OCI-LY1 (cell line): ENCODE measurements around the gene EML4.

Source experiments
- H2AFZ ChIP-seq: fragments of 200-600 bp; sonication (generic), shearing (Covaris generic); 2 replicates; pipeline ENCODE4 v1.6.0; 2014; ENCODE audit warnings: antibody characterized with exemption, mild to moderate bottlenecking, low read length
- H3F3A ChIP-seq: fragments of 200-600 bp; sonication (generic), shearing (Covaris generic); 2 replicates; pipeline ENCODE4 v1.6.0; 2014; ENCODE audit warnings: mild to moderate bottlenecking, antibody characterized with exemption, low read length, moderate library complexity; ENCODE audit not compliant: insufficient read depth
- H3K27ac ChIP-seq: fragments of 200-600 bp; sonication (generic); 2 replicates; pipeline ENCODE4 v1.5.1; 2014; ENCODE audit warnings: low read length, mixed run types, mild to moderate bottlenecking, low read depth; ENCODE audit not compliant: poor library complexity, severe bottlenecking
- H3K27me3 ChIP-seq: fragments of 200-600 bp; sonication (generic); 2 replicates; pipeline ENCODE4 v1.6.0; 2014; ENCODE audit warnings: antibody characterized with exemption, mild to moderate bottlenecking, low read length, moderate library complexity; ENCODE audit not compliant: insufficient read depth
- H3K36me3 ChIP-seq: fragments of 200-600 bp; sonication (generic); 2 replicates; pipeline ENCODE4 v1.6.1; 2014; ENCODE audit warnings: mild to moderate bottlenecking, antibody characterized with exemption, low read length, moderate library complexity, mixed read lengths; ENCODE audit not compliant: insufficient read depth
- H3K4me1 ChIP-seq: fragments of 200-600 bp; sonication (generic); 2 replicates; pipeline ENCODE4 v1.5.1; 2014; ENCODE audit warnings: mild to moderate bottlenecking, low read length, moderate library complexity; ENCODE audit not compliant: insufficient read depth, severe bottlenecking
- H3K4me2 ChIP-seq: fragments of 200-600 bp; sonication (generic), shearing (Covaris generic); 2 replicates; pipeline ENCODE4 v1.6.1; 2014; ENCODE audit warnings: low read length
- H3K4me3 ChIP-seq: fragments of 200-600 bp; sonication (generic); 2 replicates; pipeline ENCODE4 v1.5.1; 2014; ENCODE audit warnings: low read length, low read depth, mild to moderate bottlenecking, mixed read lengths; ENCODE audit not compliant: poor library complexity, severe bottlenecking
- H3K79me2 ChIP-seq: fragments of 200-600 bp; shearing (Covaris generic); 2 replicates; pipeline ENCODE4 v1.6.1; 2016; ENCODE audit warnings: mixed run types, low read length, mixed read lengths; ENCODE audit not compliant: insufficient read depth
- H3K9ac ChIP-seq: fragments of 200-600 bp; sonication (generic), shearing (Covaris generic); 2 replicates; pipeline ENCODE4 v1.6.1; 2014; ENCODE audit warnings: mild to moderate bottlenecking, low read length, mixed read lengths
- H3K9me2 ChIP-seq: fragments of 200-600 bp; sonication (generic), shearing (Covaris generic); 2 replicates; pipeline ENCODE4 v1.6.1; 2014; ENCODE audit warnings: low read depth, mild to moderate bottlenecking, low read length, mixed read lengths
- H3K9me3 ChIP-seq: fragments of 200-600 bp; shearing (Covaris generic); 2 replicates; pipeline ENCODE4 v1.6.1; 2014; ENCODE audit warnings: low read length, mixed read lengths
- H4K20me1 ChIP-seq: fragments of 200-600 bp; sonication (generic), shearing (Covaris generic); 2 replicates; pipeline ENCODE4 v1.6.0; 2016; ENCODE audit warnings: mild to moderate bottlenecking, low read length; ENCODE audit not compliant: insufficient read depth
- CTCF ChIP-seq: fragments of 200-600 bp; sonication (generic), shearing (Covaris generic); IDR thresholded peaks from 2 replicates; pipeline ENCODE4 v1.5.1; 2017; ENCODE audit warnings: mild to moderate bottlenecking, antibody characterized with exemption, low read length, moderate library complexity, mixed read lengths
- EZH2 ChIP-seq: fragments of 200-600 bp; sonication (generic), shearing (Covaris generic); IDR thresholded peaks from 2 replicates; pipeline ENCODE4 v1.8.0; 2017; ENCODE audit warnings: borderline replicate concordance, mixed run types, mild to moderate bottlenecking, antibody characterized with exemption, low read length, moderate library complexity, mixed read lengths

Gene EML4

GRCh38 chr2:42169874-42170521, 845 bp downstream of the EML4 start:
- no peaks in the 10 kb centered on the region for H3K9me3 ChIP-seq
- H3K36me3 ChIP-seq: no peaks in the 10 kb centered on the region
- no peaks in the 10 kb centered on the region for H3K9me2 ChIP-seq
- peaks cover 36% of the 10 kb centered on the region for H3K4me1 ChIP-seq
- H3K79me2 ChIP-seq: peaks cover 3% of the 10 kb centered on the region; the same call in 1 of the 2 replicates
- H3K9ac ChIP-seq: peak overlapping the region; percentile 82
- H3K27me3 ChIP-seq: no peaks in the 10 kb centered on the region
- H3K4me2 ChIP-seq: peak overlapping the region; percentile 84
- no peaks in the 10 kb centered on the region; the same call in 1 of the 2 replicates for H4K20me1 ChIP-seq
- no peak overlapping the region for H3K27ac ChIP-seq
- H3F3A ChIP-seq: no peaks in the 10 kb centered on the region
- peak overlapping the region; percentile 88 for H3K4me3 ChIP-seq
- no peak for TF ChIP-seq CTCF
- TF ChIP-seq EZH2: no peak
- no peak overlapping the region for H2AFZ ChIP-seq

- no peak overlapping the region for H3K27ac ChIP-seq
- no peaks in the 10 kb centered on the region for H3K27me3 ChIP-seq
- H3K9ac ChIP-seq: peak overlapping the region; percentile 82; the same call in 1 of the 2 replicates
- H3K36me3 ChIP-seq: no peaks in the 10 kb centered on the region
- no peaks in the 10 kb centered on the region; the same call in 1 of the 2 replicates for H4K20me1 ChIP-seq
- H3K4me1 ChIP-seq: peaks cover 36% of the 10 kb centered on the region
- H3K79me2 ChIP-seq: peaks cover 3% of the 10 kb centered on the region; the same call in 1 of the 2 replicates
- H3K4me2 ChIP-seq: peak overlapping the region; percentile 84
- no peaks in the 10 kb centered on the region for H3K9me3 ChIP-seq
- H3K9me2 ChIP-seq: no peaks in the 10 kb centered on the region
- TF ChIP-seq EZH2 (no peak), CTCF (no peak)
- H3K4me3 ChIP-seq: peak overlapping the region; percentile 88
- H2AFZ ChIP-seq: no peak overlapping the region
- H3F3A ChIP-seq: no peaks in the 10 kb centered on the region
Observed at GRCh38 chr2:42170619-42171395, 1.7 kb downstream of the EML4 start.

- no peaks in the 10 kb centered on the region for H3K27me3 ChIP-seq
- H3K4me2 ChIP-seq: peak overlapping the region; percentile 84
- no peaks in the 10 kb centered on the region; the same call in 1 of the 2 replicates for H4K20me1 ChIP-seq
- H3K36me3 ChIP-seq: no peaks in the 10 kb centered on the region
- TF ChIP-seq CTCF (no peak), EZH2 (no peak)
- H3K4me3 ChIP-seq: peak overlapping the region; percentile 88
- no peaks in the 10 kb centered on the region for H3F3A ChIP-seq
- no peaks in the 10 kb centered on the region for H3K9me3 ChIP-seq
- peaks cover 36% of the 10 kb centered on the region for H3K4me1 ChIP-seq
- no peak overlapping the region for H2AFZ ChIP-seq
- peaks cover 3% of the 10 kb centered on the region; the same call in 1 of the 2 replicates for H3K79me2 ChIP-seq
- no peaks in the 10 kb centered on the region for H3K9me2 ChIP-seq
- H3K9ac ChIP-seq: peak overlapping the region; percentile 17; the same call in 1 of the 2 replicates
- H3K27ac ChIP-seq: no peak overlapping the region
Observed at GRCh38 chr2:42171396-42171980, 2.3 kb downstream of the EML4 start.
